ENCODE measurements around the gene ZNF444. TPM values are rescaled to one million over a fixed set of nuclear protein-coding genes. Genes with fewer than 3 reads are reported as not detected.

Gene ZNF444
- total RNA-seq (2012; rRNA removed) (2.5 and 3.3 TPM in 2 replicates), polyA plus RNA-seq (2012; rRNA removed) (20.3 and 25.2 TPM in 2 replicates), Bru-seq, nascent RNA (percentile 75 among the genes with signal in this experiment), BruChase-seq, experiment 1, labeled RNA remaining after a 6-hour chase (percentile 82 among the genes with signal in this experiment), BruChase-seq, experiment 2, labeled RNA remaining after a 2-hour chase (percentile 74 among the genes with signal in this experiment)
- 18.7 and 34.1 TPM in 2 replicates for polyA plus RNA-seq (2012; cell fraction: cytosol; rRNA removed)
- polyA plus RNA-seq (2012; cell fraction: nucleus; rRNA removed; ENCODE audit: low replicate concordance): 60.8 and 109 TPM in 2 replicates
- long read RNA-seq, partial matches to known transcripts: 8 of 14 reads
- long read RNA-seq, other reads (novel, unspliced or antisense): 2 of 14 reads

DNA sequence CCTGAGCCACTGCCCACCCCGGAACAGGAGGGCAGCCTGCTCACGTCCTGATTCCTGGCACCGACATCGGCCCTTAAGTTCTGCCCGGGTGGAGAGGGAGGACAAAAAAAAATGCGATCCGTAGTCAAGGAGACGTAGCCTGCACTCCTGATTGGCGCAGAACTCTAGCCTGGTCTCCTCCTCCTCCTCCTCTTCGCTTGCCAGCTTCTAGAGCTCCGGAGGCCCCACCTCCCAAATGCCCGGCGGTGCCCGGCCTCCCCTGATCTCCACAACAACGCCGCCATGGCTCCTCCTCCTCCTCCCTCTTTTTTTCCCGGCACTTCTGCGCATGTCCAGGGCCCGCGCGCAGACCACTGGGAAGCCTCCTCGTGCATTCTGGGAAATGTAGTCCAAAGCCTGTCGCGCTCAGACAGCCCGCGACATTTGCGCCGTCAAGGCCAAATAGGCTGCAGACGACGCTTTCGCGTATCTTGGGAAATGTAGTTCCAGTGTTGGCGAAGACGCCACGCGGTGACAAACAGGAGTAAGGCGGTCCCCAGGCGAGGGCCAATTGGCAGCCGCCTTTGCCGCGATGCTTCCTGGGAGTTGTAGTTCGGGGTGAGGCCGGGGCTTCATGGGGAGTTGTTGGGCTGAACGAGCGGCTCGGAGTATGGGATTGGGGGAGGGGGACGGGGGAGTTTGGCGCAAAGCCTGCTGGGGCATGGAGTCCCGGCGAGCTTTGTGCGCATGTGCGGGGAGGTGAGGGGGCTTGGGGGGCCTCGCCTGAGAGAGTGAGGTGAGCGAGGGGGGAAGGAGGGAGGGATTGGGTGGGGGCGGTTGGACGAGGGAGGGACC is at the start of gene ZNF444:
Gene ZNF444, plus strand, starts transcription at position 705 of the 834 bp plus-strand sequence. CDS start 5,625 bp downstream, outside the sequence.
- intact Hi-C loops (cut with micrococcal nuclease): loop anchor here (2.0 kb wide), 2 partner anchors 20 to 60 kb away; partner anchors contain the start of gene ZNF787
- 1% methylated on average over 25 of the region's 56 CpGs; no CpG with 5 or more reads in 1 of the 2 experiments for WGBS, 2 experiments (ENCODE audit: extremely low coverage in 2 of 2, insufficient read length in 1 of 2)
- no TSS peak for BruUV-seq (replicated peaks)

More for the DNA sequence above, at the start of gene ZNF444:
- ChIA-PET POLR2A (ENCODE audit: unreplicated experiment) (interaction anchor here (0.6 to 1.5 kb wide), 2 partner anchors 12 to 20 kb away, joined by 8 read pairs; partner anchors contain the start of gene ZNF787), CTCF (interaction anchor here (0.6 kb wide), 1 partner anchor 192 kb away, joined by 3 read pairs; no protein-coding TSS in a partner anchor)
- dilution Hi-C loops (cut with HindIII; ENCODE audit: low sequenced_read_pairs, unreplicated experiment) (no loop called here), in situ Hi-C loops (cut with MboI; ENCODE audit: low sequenced_read_pairs) (loop anchor here (25.0 kb wide), 2 partner anchors 453 to 1678 kb away; partner anchors contain the start of genes CDC42EP5, EPN1 and LENG9)
- Histone ChIP-seq H2BK120ac (ENCODE audit: low read depth, low read length) (peak within 1 kb of the TSS; percentile 58; the same call in 1 of the 2 replicates), H3K27ac (ENCODE audit: insufficient read depth, low read length) (peak within 1 kb of the TSS; percentile 73), H2BK5ac (ENCODE audit: low read depth, low read length, poor library complexity, severe bottlenecking) (peak within 1 kb of the TSS; percentile 74), H3K4ac (ENCODE audit: low read depth, low read length) (peak within 1 kb of the TSS; percentile 67), H3K27me3 (ENCODE audit: control insufficient read depth, insufficient read depth, low read length) (no peaks in the 10 kb centered on the region), H3K4me3 (ENCODE audit: insufficient read depth, low read depth, low read length) (peak within 1 kb of the TSS; percentile 38), H3K9ac (ENCODE audit: low read depth, low read length) (peak within 1 kb of the TSS; percentile 72), H3K23ac (ENCODE audit: low read depth, low read length) (peak within 1 kb of the TSS; percentile 71), H3K4me1 (ENCODE audit: control insufficient read depth, insufficient read depth, low read length) (no peaks in the 10 kb centered on the region; the same call in 1 of the 2 replicates), H3K4me2 (ENCODE audit: low read depth, low read length) (peak within 1 kb of the TSS; percentile 93), H4K91ac (ENCODE audit: insufficient read depth, low read depth, low read length) (peak within 1 kb of the TSS; percentile 61), H3K9me3 (ENCODE audit: control insufficient read depth, insufficient read depth, low read length) (no peaks in the 10 kb centered on the region), H3K79me1 (ENCODE audit: low read depth in 1 of 2, low read length in 2 of 2) (peaks cover 18 to 37% of the 10 kb centered on the region in 2 experiments), H3K14ac (replicated peaks; ENCODE audit: low read depth, low read length) (peak within 1 kb of the TSS; percentile 82), H3K9me1 (ENCODE audit: insufficient read depth, low read length) (peaks cover 22% of the 10 kb centered on the region), H4K20me1 (ENCODE audit: insufficient read depth, low read length) (peaks cover 3% of the 10 kb centered on the region; the same call in 1 of the 2 replicates), H2AK9ac (replicated peaks; ENCODE audit: low read depth, low read length, poor library complexity) (peak within 1 kb of the TSS; percentile 95), H4K8ac (ENCODE audit: low read depth in 2 of 2, low read length in 2 of 2) (peak within 1 kb of the TSS; percentile 77 to 88), H2AFZ (replicated peaks; ENCODE audit: low read length, poor library complexity) (peak within 1 kb of the TSS; percentile 95), H2AK5ac (ENCODE audit: low read depth, low read length) (peak within 1 kb of the TSS; percentile 72), H2BK15ac (ENCODE audit: low read depth, low read length) (no peak within 1 kb of the TSS), H2BK20ac (ENCODE audit: low read depth, low read length) (no peak within 1 kb of the TSS; the same call in 1 of the 2 replicates), H4K5ac (ENCODE audit: low read depth, low read length) (peak within 1 kb of the TSS; percentile 36), H3K18ac (ENCODE audit: low read depth, low read length) (0 out of 2 replicates have a peak within 1 kb of the TSS, but pooled peaks have one; percentile 17), H3K36me3 (ENCODE audit: control insufficient read depth, insufficient read depth, low read length) (peaks cover 6% of the 10 kb centered on the region), H3K56ac (ENCODE audit: extremely low read depth, insufficient read depth, low read length) (peak within 1 kb of the TSS; percentile 44; the same call in 1 of the 2 replicates)
- 0 out of 2 replicates have a peak, but pooled peaks have one; percentile 12 for TF ChIP-seq FOS (IDR thresholded peaks at IDR 0.05; ENCODE audit: low read depth, low read length)
- TF ChIP-seq RCOR1 (IDR thresholded peaks at IDR 0.05; ENCODE audit: insufficient replicate concordance, low read length): no peak
- TF ChIP-seq, protein P1, sequence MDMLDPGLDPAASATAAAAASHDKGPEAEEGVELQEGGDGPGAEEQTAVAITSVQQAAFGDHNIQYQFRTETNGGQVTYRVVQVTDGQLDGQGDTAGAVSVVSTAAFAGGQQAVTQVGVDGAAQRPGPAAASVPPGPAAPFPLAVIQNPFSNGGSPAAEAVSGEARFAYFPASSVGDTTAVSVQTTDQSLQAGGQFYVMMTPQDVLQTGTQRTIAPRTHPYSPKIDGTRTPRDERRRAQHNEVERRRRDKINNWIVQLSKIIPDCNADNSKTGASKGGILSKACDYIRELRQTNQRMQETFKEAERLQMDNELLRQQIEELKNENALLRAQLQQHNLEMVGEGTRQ (IDR thresholded peaks at IDR 0.05; ENCODE audit: low read depth, low read length): peak; percentile 39
- TF ChIP-seq CEBPB (IDR thresholded peaks at IDR 0.05; ENCODE audit: low read depth, low read length): peak; percentile 16; the same call in 1 of the 2 replicates
- TF ChIP-seq POLR2A (IDR thresholded peaks at IDR 0.05; ENCODE audit: low read depth, low read length): peak; percentile 63; the same call in 1 of the 2 replicates
- TF ChIP-seq CHD1 (IDR thresholded peaks at IDR 0.05; ENCODE audit: low read depth, low read length): no peak
- TF ChIP-seq MAZ (IDR thresholded peaks at IDR 0.05; ENCODE audit: borderline replicate concordance, low read depth, low read length): peak; percentile 81; the same call in 1 of the 2 replicates
- peak; percentile 62; the same call in 1 of the 2 replicates for TF ChIP-seq MXI1 (IDR thresholded peaks at IDR 0.05; ENCODE audit: borderline replicate concordance, low read depth, low read length)
- TF ChIP-seq, protein P2, sequence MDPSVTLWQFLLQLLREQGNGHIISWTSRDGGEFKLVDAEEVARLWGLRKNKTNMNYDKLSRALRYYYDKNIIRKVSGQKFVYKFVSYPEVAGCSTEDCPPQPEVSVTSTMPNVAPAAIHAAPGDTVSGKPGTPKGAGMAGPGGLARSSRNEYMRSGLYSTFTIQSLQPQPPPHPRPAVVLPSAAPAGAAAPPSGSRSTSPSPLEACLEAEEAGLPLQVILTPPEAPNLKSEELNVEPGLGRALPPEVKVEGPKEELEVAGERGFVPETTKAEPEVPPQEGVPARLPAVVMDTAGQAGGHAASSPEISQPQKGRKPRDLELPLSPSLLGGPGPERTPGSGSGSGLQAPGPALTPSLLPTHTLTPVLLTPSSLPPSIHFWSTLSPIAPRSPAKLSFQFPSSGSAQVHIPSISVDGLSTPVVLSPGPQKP (IDR thresholded peaks at IDR 0.05; ENCODE audit: borderline replicate concordance, low read depth, low read length): 0 out of 2 replicates have a peak, but pooled peaks have one; percentile 0
- no peak for TF ChIP-seq RFX5 (IDR thresholded peaks at IDR 0.05; ENCODE audit: low read depth, low read length)
- ATAC-seq (ENCODE audit: low read depth) (peak; percentile 93), DNase-seq (peak; percentile 99)
